Raji (cell line): ENCODE measurements around the gene ASTN2.

Source experiments
- POLR2A ChIP-seq: IDR thresholded peaks from 2 replicates; pipeline ENCODE4 v1.6.1; 2011; ENCODE audit warnings: low read depth, low read length, control low read depth; ENCODE audit not compliant: insufficient read depth

ASTN2 gene

GRCh38 chr9:116718111-116718510, 696.7 kb downstream of the ASTN2 start:
- no peak for TF ChIP-seq POLR2A

GRCh38 chr9:116717150-116717549, 697.7 kb downstream of the ASTN2 start:
- no peak for TF ChIP-seq POLR2A

DNA sequence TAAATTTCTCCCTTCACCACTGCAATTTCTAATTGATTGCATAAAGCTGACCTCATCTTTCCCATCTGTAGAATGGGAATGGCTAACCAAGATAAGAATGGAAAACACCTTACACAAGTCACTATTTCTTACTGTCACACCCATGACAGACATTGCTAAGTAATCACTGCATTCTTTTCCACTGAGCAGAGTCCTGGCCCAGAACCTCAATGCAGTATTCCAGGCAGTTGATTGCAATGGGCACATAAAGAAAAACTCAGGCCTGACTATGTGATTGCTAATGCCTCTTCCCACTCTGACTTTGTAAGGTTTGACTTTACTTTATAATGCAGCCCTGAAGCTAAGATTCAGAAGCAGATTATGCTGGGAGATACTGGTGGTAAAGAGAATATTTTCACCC, 698.4 kb downstream of the ASTN2 start:
- TF ChIP-seq POLR2A: no peak

- TF ChIP-seq POLR2A: no peak
These were observed 699.1 kb downstream of the ASTN2 start for GRCh38 chr9:116715751-116716150.

DNA sequence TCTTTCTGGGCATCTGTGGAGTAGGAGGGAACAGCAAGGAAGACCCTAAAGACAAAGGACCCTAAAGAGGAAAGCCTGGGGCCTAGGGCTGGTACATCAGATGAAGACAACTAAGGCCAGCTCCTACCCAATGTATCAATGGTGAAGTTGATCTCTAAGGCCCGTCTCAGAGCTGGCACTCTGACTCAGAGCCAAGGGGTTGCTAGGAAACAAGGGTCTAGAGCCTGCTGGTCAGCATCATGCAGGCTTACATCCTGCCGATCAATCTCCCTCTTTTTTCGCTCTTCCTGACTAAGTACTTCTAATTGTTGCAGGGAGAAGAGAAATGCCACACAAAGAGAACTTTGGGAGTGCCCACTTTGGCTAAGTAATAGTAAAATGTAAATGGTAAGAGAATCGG, 701.6 kb downstream of the ASTN2 start:
- no peak for TF ChIP-seq POLR2A

DNA sequence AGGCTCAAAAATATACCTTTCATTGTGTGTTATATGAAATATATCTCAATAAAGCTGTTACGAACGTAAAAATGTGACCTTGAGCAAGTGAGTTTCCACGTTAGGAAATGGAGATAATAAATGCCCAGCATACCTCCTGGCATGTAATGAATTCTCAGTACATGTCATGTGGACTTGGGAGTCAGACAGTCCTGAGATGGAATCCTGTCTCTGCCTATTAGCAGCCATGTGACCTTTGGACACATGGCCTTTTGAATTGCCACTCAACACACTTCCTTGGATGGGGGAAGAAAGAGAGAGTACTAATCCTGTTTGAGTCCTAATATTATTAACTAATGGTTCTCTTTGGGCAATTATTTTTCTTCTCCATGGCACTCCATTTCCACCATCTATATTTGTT, 702.1 kb downstream of the ASTN2 start:
- no peak for TF ChIP-seq POLR2A

- TF ChIP-seq POLR2A: no peak
These were observed 708.3 kb downstream of the ASTN2 start for GRCh38 chr9:116706310-116707290.

- no peak for TF ChIP-seq POLR2A
These were observed 709.3 kb downstream of the ASTN2 start for GRCh38 chr9:116705531-116705930.

DNA sequence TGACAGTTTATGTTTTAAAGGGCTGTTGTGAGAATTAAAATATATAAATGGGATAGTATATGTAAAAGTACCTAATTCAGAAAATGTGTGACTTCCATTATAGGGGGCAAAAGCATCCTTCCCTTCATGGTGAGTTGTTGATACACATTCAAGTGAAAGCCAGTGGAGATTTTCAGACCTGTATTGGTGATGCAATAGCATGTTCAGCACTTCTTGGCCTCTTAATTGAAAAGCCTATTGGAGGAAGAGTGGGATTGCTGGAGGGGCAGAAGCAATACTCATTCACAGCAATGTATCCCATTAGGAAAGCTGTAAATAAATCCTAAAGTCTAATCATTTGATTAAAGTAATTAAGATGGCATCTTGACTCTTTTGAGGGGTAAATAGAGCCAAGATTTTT, 710.4 kb downstream of the ASTN2 start:
- no peak for TF ChIP-seq POLR2A

- TF ChIP-seq POLR2A: no peak
These were observed 711.2 kb downstream of the ASTN2 start for GRCh38 chr9:116703634-116704033.

DNA sequence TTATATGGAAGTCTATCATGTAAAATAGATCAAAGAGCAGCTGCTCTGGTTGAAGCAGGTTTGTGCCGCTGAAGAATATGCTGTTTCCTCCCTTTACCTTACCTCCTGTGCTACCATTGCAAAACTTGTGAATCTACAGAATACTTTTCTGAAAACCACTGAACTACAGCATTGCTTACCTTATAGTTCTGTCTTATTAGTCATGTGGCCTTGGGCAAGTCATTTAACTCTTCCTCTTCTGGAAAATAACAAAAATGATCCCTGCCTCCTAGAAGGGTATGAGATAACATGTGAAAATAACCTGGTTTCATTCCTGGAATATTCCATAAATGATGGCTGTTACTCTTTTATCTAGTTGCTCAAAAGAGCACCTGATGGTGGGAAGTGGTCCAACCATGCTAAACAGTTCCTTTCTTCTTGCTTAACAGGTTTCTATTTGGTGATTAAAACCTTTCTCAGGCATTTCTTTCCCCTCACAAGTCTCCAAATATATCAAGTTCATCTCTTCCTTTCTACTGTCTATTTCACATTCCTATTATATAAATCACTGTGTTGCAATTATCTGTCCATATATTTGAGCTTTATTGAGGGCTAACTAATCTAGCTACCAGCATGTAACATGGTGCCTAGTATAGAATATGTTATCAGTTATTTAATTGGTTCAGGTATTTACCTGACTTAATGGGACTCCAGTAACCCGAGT, 712.8 kb downstream of the ASTN2 start:
- no peak for TF ChIP-seq POLR2A

- TF ChIP-seq POLR2A: no peak
These were observed 713.7 kb downstream of the ASTN2 start for GRCh38 chr9:116700882-116701865.

GRCh38 chr9:116700279-116700678, 714.6 kb downstream of the ASTN2 start:
- TF ChIP-seq POLR2A: no peak

DNA sequence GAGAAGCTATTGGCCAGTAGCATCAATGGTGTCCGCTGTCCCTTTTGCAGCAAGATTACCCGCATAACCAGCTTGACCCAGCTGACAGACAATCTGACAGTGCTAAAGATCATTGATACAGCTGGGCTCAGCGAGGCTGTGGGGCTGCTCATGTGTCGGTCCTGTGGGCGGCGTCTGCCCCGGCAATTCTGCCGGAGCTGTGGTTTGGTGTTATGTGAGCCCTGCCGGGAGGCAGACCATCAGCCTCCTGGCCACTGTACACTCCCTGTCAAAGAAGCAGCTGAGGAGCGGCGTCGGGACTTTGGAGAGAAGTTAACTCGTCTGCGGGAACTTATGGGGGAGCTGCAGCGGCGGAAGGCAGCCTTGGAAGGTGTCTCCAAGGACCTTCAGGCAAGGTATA, 717.0 kb downstream of the ASTN2 start:
- TF ChIP-seq POLR2A: no peak

GRCh38 chr9:116697362-116697761, 717.5 kb downstream of the ASTN2 start:
- TF ChIP-seq POLR2A: no peak
